ENCODE results near the gene BCAP29.

DNA sequence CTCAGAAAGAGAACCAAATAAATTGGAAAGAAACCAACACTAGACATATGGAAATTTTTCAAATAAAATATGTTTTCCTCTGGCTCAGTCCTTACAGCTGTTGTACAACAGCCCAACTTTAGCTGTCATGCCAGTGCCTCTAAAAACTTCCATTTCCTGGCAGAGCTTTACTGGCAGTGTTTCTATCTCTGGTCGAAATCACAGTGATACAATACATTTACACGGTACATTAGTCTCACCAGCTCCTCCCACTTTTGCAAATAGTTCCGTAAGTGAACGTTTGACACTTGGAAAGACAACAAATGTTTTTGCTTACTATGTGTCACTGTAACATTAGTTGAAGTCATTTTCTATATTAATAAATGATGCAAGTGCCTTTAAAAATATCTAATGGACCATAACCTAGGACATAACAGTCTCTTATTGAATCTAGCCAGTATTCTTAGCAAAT lies 29.8 kb downstream of the BCAP29 start:
- TF ChIP-seq CTCF (IDR thresholded peaks at IDR 0.05) (no peak), POLR2A (IDR thresholded peaks at IDR 0.05) (no peak)

All from breast epithelium (tissue), 3 donors.